Peyer's patch (tissue), 4 donors: Measurements from ENCODE around the gene MIPEP.

Experiments
- CTCF ChIP-seq, 6 experiments: fragments of 450-650 bp in 4 of 6; fragments of 200-600 bp in 2 of 6; sonication (generic) in 1 of 6; IDR thresholded peaks; one replicate each; pipeline ENCODE4 v1.5.1; 2017 to 2019; ENCODE audit warnings: antibody characterized with exemption in 6 of 6, mild to moderate bottlenecking in 3 of 6, moderate library complexity in 1 of 6
- POLR2A ChIP-seq, 2 donors: fragments of 450-650 bp; IDR thresholded peaks; one replicate each; pipeline ENCODE4 v1.5.1; 2017; ENCODE audit warnings: antibody characterized with exemption in 2 of 2, mild to moderate bottlenecking in 2 of 2, moderate library complexity in 2 of 2

DNA sequence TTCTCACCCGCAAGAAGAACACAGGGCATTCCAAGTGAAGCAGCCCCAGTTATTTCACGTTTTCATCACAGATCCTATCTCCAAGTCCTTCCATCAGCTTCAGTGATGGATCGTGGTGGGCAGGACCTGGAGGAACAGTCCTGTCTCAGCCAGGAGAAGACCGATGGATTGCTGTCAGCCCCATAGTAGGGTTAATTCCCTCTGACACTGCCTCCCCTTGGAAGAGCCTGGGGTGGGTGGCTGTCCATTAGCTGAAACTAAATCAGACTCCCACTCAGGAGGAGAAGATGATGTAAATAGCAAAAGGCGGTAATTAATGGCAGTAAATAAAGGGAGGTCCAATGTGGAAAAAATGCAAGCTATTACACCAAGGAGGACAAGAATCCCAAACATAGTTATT is 188.0 kb downstream of the MIPEP start:
- TF ChIP-seq CTCF (IDR thresholded peaks at IDR 0.05), result no peak
- no peak for TF ChIP-seq POLR2A (IDR thresholded peaks at IDR 0.05)
